ENCODE measurements around the gene ATP6V1F.

The ATP6V1F gene

GRCh38 chr7:128899392-128899791 lies 36.7 kb downstream of the ATP6V1F start:
- H3K79me2 ChIP-seq (ENCODE audit: control insufficient read depth, insufficient read depth, low read length, poor library complexity): no peaks in the 10 kb centered on the region

GRCh38 chr7:128900237-128900636 lies 37.6 kb downstream of the ATP6V1F start:
- WGBS (ENCODE audit: extremely low coverage, insufficient coverage, insufficient read length): no CpG with 5 or more reads among the region's 1 CpG
- DNase-seq: no peak

More at GRCh38 chr7:128899392-128899791, 36.7 kb downstream of the ATP6V1F start:
- Histone ChIP-seq H3K36me3 (ENCODE audit: control insufficient read depth in 1 of 2, insufficient read depth in 2 of 2, low read length in 2 of 2) (no peaks in the 10 kb centered on the region), H3K23ac (ENCODE audit: low read length) (no peak overlapping the region), H4K91ac (ENCODE audit: low read depth, low read length) (no peak overlapping the region), H3K18ac (ENCODE audit: low read length) (no peak overlapping the region), H3K9me3 (ENCODE audit: insufficient read depth, low read depth, low read length) (peaks cover 1% of the 10 kb centered on the region), H3K4ac (ENCODE audit: low read depth, low read length) (no peak overlapping the region), H3K4me1 (ENCODE audit: control insufficient read depth in 1 of 2, insufficient read depth in 2 of 2, low read length in 2 of 2) (no peaks in the 10 kb centered on the region), H3K27ac (ENCODE audit: low read depth, low read length) (no peak overlapping the region), H2BK12ac (ENCODE audit: low read length) (no peak overlapping the region), H4K12ac (ENCODE audit: low read depth, low read length) (no peak overlapping the region), H4K8ac (ENCODE audit: low read depth, low read length) (no peak overlapping the region), H3K14ac (ENCODE audit: low read length) (no peak overlapping the region), H3K27me3 (ENCODE audit: insufficient read depth, low read length) (peaks cover 3% of the 10 kb centered on the region), H3K4me2 (ENCODE audit: low read length) (no peak overlapping the region), H3K9ac (ENCODE audit: low read length) (no peak overlapping the region), H2AFZ (ENCODE audit: insufficient read depth, low read length, poor library complexity) (no peak overlapping the region), H3K4me3 (ENCODE audit: low read depth, low read length) (no peak overlapping the region), H2AK5ac (ENCODE audit: low read length) (no peak overlapping the region), H2BK5ac (ENCODE audit: low read depth, low read length, poor library complexity) (no peak overlapping the region), H2BK120ac (ENCODE audit: insufficient read depth, low read length, poor library complexity) (no peak overlapping the region), H3K79me1 (ENCODE audit: low read length) (no peaks in the 10 kb centered on the region)
- no peak for DNase-seq

GRCh38 chr7:128902761-128903585 lies 40.3 kb downstream of the ATP6V1F start:
- Histone ChIP-seq H3K36me3 (ENCODE audit: control insufficient read depth in 1 of 2, insufficient read depth in 2 of 2, low read length in 2 of 2) (no peaks in the 10 kb centered on the region), H3K79me2 (ENCODE audit: control insufficient read depth, insufficient read depth, low read length, poor library complexity) (no peaks in the 10 kb centered on the region), H4K8ac (ENCODE audit: low read depth, low read length) (no peak overlapping the region), H3K79me1 (ENCODE audit: low read length) (no peaks in the 10 kb centered on the region), H3K9me3 (ENCODE audit: insufficient read depth, low read depth, low read length) (peaks cover 2% of the 10 kb centered on the region), H2AK5ac (ENCODE audit: low read length) (no peak overlapping the region), H3K9ac (ENCODE audit: low read length) (no peak overlapping the region), H3K4ac (ENCODE audit: low read depth, low read length) (no peak overlapping the region), H2BK120ac (ENCODE audit: insufficient read depth, low read length, poor library complexity) (no peak overlapping the region), H2BK12ac (ENCODE audit: low read length) (no peak overlapping the region), H3K23ac (ENCODE audit: low read length) (no peak overlapping the region), H3K4me1 (ENCODE audit: control insufficient read depth in 1 of 2, insufficient read depth in 2 of 2, low read length in 2 of 2) (no peaks in the 10 kb centered on the region), H3K4me3 (ENCODE audit: low read depth, low read length) (no peak overlapping the region), H3K27ac (ENCODE audit: low read depth, low read length) (no peak overlapping the region), H2BK5ac (ENCODE audit: low read depth, low read length, poor library complexity) (no peak overlapping the region), H3K27me3 (ENCODE audit: insufficient read depth, low read length) (no peaks in the 10 kb centered on the region), H3K14ac (ENCODE audit: low read length) (no peak overlapping the region), H4K91ac (ENCODE audit: low read depth, low read length) (no peak overlapping the region), H4K12ac (ENCODE audit: low read depth, low read length) (no peak overlapping the region), H2AFZ (ENCODE audit: insufficient read depth, low read length, poor library complexity) (no peak overlapping the region), H3K18ac (ENCODE audit: low read length) (no peak overlapping the region), H3K4me2 (ENCODE audit: low read length) (no peak overlapping the region)
- no CpG with 5 or more reads among the region's 12 CpGs for WGBS (ENCODE audit: extremely low coverage, insufficient coverage, insufficient read length)
- DNase-seq: no peak

More at GRCh38 chr7:128900237-128900636, 37.6 kb downstream of the ATP6V1F start:
- Histone ChIP-seq H2BK12ac (ENCODE audit: low read length) (no peak overlapping the region), H4K12ac (ENCODE audit: low read depth, low read length) (no peak overlapping the region), H3K79me1 (ENCODE audit: low read length) (no peaks in the 10 kb centered on the region), H2BK120ac (ENCODE audit: insufficient read depth, low read length, poor library complexity) (no peak overlapping the region), H4K91ac (ENCODE audit: low read depth, low read length) (no peak overlapping the region), H3K9me3 (ENCODE audit: insufficient read depth, low read depth, low read length) (peaks cover 2% of the 10 kb centered on the region), H3K4me3 (ENCODE audit: low read depth, low read length) (no peak overlapping the region), H3K4me1 (ENCODE audit: control insufficient read depth in 1 of 2, insufficient read depth in 2 of 2, low read length in 2 of 2) (no peaks in the 10 kb centered on the region), H2AFZ (ENCODE audit: insufficient read depth, low read length, poor library complexity) (no peak overlapping the region), H3K4me2 (ENCODE audit: low read length) (no peak overlapping the region), H4K8ac (ENCODE audit: low read depth, low read length) (no peak overlapping the region), H3K9ac (ENCODE audit: low read length) (no peak overlapping the region), H3K27ac (ENCODE audit: low read depth, low read length) (no peak overlapping the region), H3K79me2 (ENCODE audit: control insufficient read depth, insufficient read depth, low read length, poor library complexity) (no peaks in the 10 kb centered on the region), H3K18ac (ENCODE audit: low read length) (no peak overlapping the region), H3K14ac (ENCODE audit: low read length) (no peak overlapping the region), H3K36me3 (ENCODE audit: control insufficient read depth in 1 of 2, insufficient read depth in 2 of 2, low read length in 2 of 2) (no peaks in the 10 kb centered on the region), H2AK5ac (ENCODE audit: low read length) (no peak overlapping the region), H3K23ac (ENCODE audit: low read length) (no peak overlapping the region), H2BK5ac (ENCODE audit: low read depth, low read length, poor library complexity) (no peak overlapping the region), H3K27me3 (ENCODE audit: insufficient read depth, low read length) (peaks cover 1% of the 10 kb centered on the region), H3K4ac (ENCODE audit: low read depth, low read length) (no peak overlapping the region)

DNA sequence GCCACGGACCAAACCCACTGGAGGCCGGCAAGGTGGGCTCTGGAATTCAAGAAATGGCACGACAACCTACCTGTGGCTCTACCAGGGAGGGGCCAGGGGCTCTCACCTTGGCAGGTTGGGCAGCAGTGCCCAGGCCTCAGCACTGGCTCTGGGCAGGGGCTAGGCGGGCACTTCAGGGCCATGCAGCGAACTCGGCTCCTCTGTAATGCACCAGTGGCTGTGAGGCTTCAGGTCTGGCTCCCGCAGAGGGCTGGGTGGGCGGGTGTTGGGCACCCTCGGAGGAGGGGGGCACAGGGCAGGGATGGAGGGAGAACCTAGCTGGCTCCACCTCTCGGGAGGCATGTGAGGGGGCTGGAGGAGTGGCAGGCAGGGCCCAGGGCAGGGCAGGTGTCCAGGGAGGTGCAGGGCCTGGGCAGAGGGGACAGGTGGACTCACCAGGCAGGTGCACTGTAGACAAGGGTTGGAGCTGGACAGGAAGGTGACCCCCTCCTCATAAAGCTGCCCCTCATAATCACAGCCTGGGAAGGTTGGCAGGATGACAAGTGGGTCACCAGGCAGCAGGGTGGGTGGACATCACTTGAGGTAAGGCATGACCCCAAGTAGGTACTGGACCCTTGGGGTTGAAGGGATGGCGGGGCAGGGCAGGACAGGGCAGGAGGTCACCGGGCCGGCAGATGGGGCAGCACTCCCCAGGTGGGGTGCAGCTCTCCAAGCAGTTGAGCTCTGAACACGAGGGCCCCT lies 41.1 kb downstream of the ATP6V1F start:
- Histone ChIP-seq H2AK5ac (ENCODE audit: low read length) (no peak overlapping the region), H2BK120ac (ENCODE audit: insufficient read depth, low read length, poor library complexity) (no peak overlapping the region), H3K4ac (ENCODE audit: low read depth, low read length) (no peak overlapping the region), H2AFZ (ENCODE audit: insufficient read depth, low read length, poor library complexity) (no peak overlapping the region), H3K27me3 (ENCODE audit: insufficient read depth, low read length) (peaks cover 5% of the 10 kb centered on the region), H3K79me1 (ENCODE audit: low read length) (no peaks in the 10 kb centered on the region), H3K9ac (ENCODE audit: low read length) (no peak overlapping the region), H2BK12ac (ENCODE audit: low read length) (no peak overlapping the region), H3K4me1 (ENCODE audit: control insufficient read depth in 1 of 2, insufficient read depth in 2 of 2, low read length in 2 of 2) (no peaks in the 10 kb centered on the region), H3K23ac (ENCODE audit: low read length) (no peak overlapping the region), H3K79me2 (ENCODE audit: control insufficient read depth, insufficient read depth, low read length, poor library complexity) (no peaks in the 10 kb centered on the region), H3K36me3 (ENCODE audit: control insufficient read depth in 1 of 2, insufficient read depth in 2 of 2, low read length in 2 of 2) (no peaks in the 10 kb centered on the region), H3K4me2 (ENCODE audit: low read length) (no peak overlapping the region), H3K27ac (ENCODE audit: low read depth, low read length) (no peak overlapping the region), H3K4me3 (ENCODE audit: low read depth, low read length) (no peak overlapping the region), H4K12ac (ENCODE audit: low read depth, low read length) (no peak overlapping the region), H4K91ac (ENCODE audit: low read depth, low read length) (no peak overlapping the region), H3K14ac (ENCODE audit: low read length) (no peak overlapping the region), H2BK5ac (ENCODE audit: low read depth, low read length, poor library complexity) (no peak overlapping the region), H3K18ac (ENCODE audit: low read length) (no peak overlapping the region), H4K8ac (ENCODE audit: low read depth, low read length) (no peak overlapping the region), H3K9me3 (ENCODE audit: insufficient read depth, low read depth, low read length) (peaks cover 4% of the 10 kb centered on the region)
- WGBS (ENCODE audit: extremely low coverage, insufficient coverage, insufficient read length): no CpG with 5 or more reads among the region's 14 CpGs
- DNase-seq: no peak
